ENCODE measurements around the gene UVRAG.
"Not testable (repeated sequence)": the region's sequence is repeated elsewhere in the genome, so short reads cannot be mapped to it uniquely, and the experiment has no call there.

- TF ChIP-seq CTCF (IDR thresholded peaks at IDR 0.05; ENCODE audit: low read length); EZH2 (IDR thresholded peaks at IDR 0.05; ENCODE audit: borderline replicate concordance, low read length): not testable (repeated sequence)
Observed at GRCh38 chr11:75853563-75853962, 38.6 kb downstream of the UVRAG start.

All from OCI-LY1 (cell line).